OCI-LY1 (cell line): Measurements from ENCODE around the gene AMZ1.

ENCODE experiments used
- H2AFZ ChIP-seq: fragments of 200-600 bp; sonication (generic), shearing (Covaris generic); 2 replicates; pipeline ENCODE4 v1.6.0; 2014; ENCODE audit warnings: antibody characterized with exemption, mild to moderate bottlenecking, low read length
- H3F3A ChIP-seq: fragments of 200-600 bp; sonication (generic), shearing (Covaris generic); 2 replicates; pipeline ENCODE4 v1.6.0; 2014; ENCODE audit warnings: mild to moderate bottlenecking, antibody characterized with exemption, low read length, moderate library complexity; ENCODE audit not compliant: insufficient read depth
- H3K27ac ChIP-seq: fragments of 200-600 bp; sonication (generic); 2 replicates; pipeline ENCODE4 v1.5.1; 2014; ENCODE audit warnings: low read length, mixed run types, mild to moderate bottlenecking, low read depth; ENCODE audit not compliant: poor library complexity, severe bottlenecking
- H3K27me3 ChIP-seq: fragments of 200-600 bp; sonication (generic); 2 replicates; pipeline ENCODE4 v1.6.0; 2014; ENCODE audit warnings: antibody characterized with exemption, mild to moderate bottlenecking, low read length, moderate library complexity; ENCODE audit not compliant: insufficient read depth
- H3K36me3 ChIP-seq: fragments of 200-600 bp; sonication (generic); 2 replicates; pipeline ENCODE4 v1.6.1; 2014; ENCODE audit warnings: mild to moderate bottlenecking, antibody characterized with exemption, low read length, moderate library complexity, mixed read lengths; ENCODE audit not compliant: insufficient read depth
- H3K4me1 ChIP-seq: fragments of 200-600 bp; sonication (generic); 2 replicates; pipeline ENCODE4 v1.5.1; 2014; ENCODE audit warnings: mild to moderate bottlenecking, low read length, moderate library complexity; ENCODE audit not compliant: insufficient read depth, severe bottlenecking
- H3K4me2 ChIP-seq: fragments of 200-600 bp; sonication (generic), shearing (Covaris generic); 2 replicates; pipeline ENCODE4 v1.6.1; 2014; ENCODE audit warnings: low read length
- H3K4me3 ChIP-seq: fragments of 200-600 bp; sonication (generic); 2 replicates; pipeline ENCODE4 v1.5.1; 2014; ENCODE audit warnings: low read length, low read depth, mild to moderate bottlenecking, mixed read lengths; ENCODE audit not compliant: poor library complexity, severe bottlenecking
- H3K79me2 ChIP-seq: fragments of 200-600 bp; shearing (Covaris generic); 2 replicates; pipeline ENCODE4 v1.6.1; 2016; ENCODE audit warnings: mixed run types, low read length, mixed read lengths; ENCODE audit not compliant: insufficient read depth
- H3K9ac ChIP-seq: fragments of 200-600 bp; sonication (generic), shearing (Covaris generic); 2 replicates; pipeline ENCODE4 v1.6.1; 2014; ENCODE audit warnings: mild to moderate bottlenecking, low read length, mixed read lengths
- H3K9me2 ChIP-seq: fragments of 200-600 bp; sonication (generic), shearing (Covaris generic); 2 replicates; pipeline ENCODE4 v1.6.1; 2014; ENCODE audit warnings: low read depth, mild to moderate bottlenecking, low read length, mixed read lengths
- H3K9me3 ChIP-seq: fragments of 200-600 bp; shearing (Covaris generic); 2 replicates; pipeline ENCODE4 v1.6.1; 2014; ENCODE audit warnings: low read length, mixed read lengths
- H4K20me1 ChIP-seq: fragments of 200-600 bp; sonication (generic), shearing (Covaris generic); 2 replicates; pipeline ENCODE4 v1.6.0; 2016; ENCODE audit warnings: mild to moderate bottlenecking, low read length; ENCODE audit not compliant: insufficient read depth
- EZH2 ChIP-seq: fragments of 200-600 bp; sonication (generic), shearing (Covaris generic); IDR thresholded peaks from 2 replicates; pipeline ENCODE4 v1.8.0; 2017; ENCODE audit warnings: borderline replicate concordance, mixed run types, mild to moderate bottlenecking, antibody characterized with exemption, low read length, moderate library complexity, mixed read lengths
- TF ChIP-seq, protein P1 (sequence below): fragments of 200-600 bp; sonication (generic), shearing (Covaris generic); IDR thresholded peaks from 2 replicates; pipeline ENCODE4 v1.5.1; 2017; ENCODE audit warnings: mild to moderate bottlenecking, antibody characterized with exemption, low read length, moderate library complexity, mixed read lengths

Gene AMZ1

GRCh38 chr7:2760098-2760889 is 72.3 kb downstream of the AMZ1 start:
- no peak overlapping the region for H3K27ac ChIP-seq
- H3K9ac ChIP-seq = no peak overlapping the region

DNA sequence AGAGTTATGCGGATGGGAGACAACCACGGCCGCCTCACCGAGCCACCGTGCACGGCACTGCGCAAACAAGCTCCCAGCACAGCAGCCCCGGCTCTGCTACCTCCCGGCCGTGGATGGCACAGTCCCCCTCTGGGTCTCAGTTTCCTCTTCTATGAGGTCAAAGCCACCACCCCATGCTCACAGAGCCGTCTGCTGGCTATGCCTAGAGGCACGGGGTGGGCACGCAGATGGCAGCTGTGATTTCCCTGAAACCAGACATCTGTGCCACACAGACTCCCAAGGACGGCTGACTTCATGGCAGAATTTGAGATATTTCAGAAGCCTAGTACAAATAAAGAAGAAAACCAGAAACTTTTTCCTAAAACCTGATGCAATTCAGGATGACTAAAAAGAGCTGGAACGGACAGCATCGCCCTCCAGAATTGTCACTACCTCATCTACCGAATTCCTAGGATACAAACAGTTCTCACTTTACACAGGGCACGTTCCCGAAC is 73.2 kb downstream of the AMZ1 start:
- Histone ChIP-seq H3K36me3 (no peaks in the 10 kb centered on the region), H3K27me3 (no peaks in the 10 kb centered on the region), H3K4me2 (no peak overlapping the region), H3K27ac (no peak overlapping the region), H2AFZ (no peak overlapping the region), H3K4me1 (no peaks in the 10 kb centered on the region), H3K79me2 (no peaks in the 10 kb centered on the region), H3K9me3 (no peaks in the 10 kb centered on the region), H3F3A (no peaks in the 10 kb centered on the region), H3K4me3 (no peak overlapping the region), H4K20me1 (no peaks in the 10 kb centered on the region), H3K9me2 (no peaks in the 10 kb centered on the region), H3K9ac (no peak overlapping the region)
- TF ChIP-seq, protein P1, sequence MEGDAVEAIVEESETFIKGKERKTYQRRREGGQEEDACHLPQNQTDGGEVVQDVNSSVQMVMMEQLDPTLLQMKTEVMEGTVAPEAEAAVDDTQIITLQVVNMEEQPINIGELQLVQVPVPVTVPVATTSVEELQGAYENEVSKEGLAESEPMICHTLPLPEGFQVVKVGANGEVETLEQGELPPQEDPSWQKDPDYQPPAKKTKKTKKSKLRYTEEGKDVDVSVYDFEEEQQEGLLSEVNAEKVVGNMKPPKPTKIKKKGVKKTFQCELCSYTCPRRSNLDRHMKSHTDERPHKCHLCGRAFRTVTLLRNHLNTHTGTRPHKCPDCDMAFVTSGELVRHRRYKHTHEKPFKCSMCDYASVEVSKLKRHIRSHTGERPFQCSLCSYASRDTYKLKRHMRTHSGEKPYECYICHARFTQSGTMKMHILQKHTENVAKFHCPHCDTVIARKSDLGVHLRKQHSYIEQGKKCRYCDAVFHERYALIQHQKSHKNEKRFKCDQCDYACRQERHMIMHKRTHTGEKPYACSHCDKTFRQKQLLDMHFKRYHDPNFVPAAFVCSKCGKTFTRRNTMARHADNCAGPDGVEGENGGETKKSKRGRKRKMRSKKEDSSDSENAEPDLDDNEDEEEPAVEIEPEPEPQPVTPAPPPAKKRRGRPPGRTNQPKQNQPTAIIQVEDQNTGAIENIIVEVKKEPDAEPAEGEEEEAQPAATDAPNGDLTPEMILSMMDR = no peak
- no peak for TF ChIP-seq EZH2

More at GRCh38 chr7:2760098-2760889, 72.3 kb downstream of the AMZ1 start:
- H2AFZ ChIP-seq = no peak overlapping the region
- H3K9me3 ChIP-seq = 0 out of 2 replicates have a peak, but pooled peaks cover 3% of the 10 kb centered on the region
- no peaks in the 10 kb centered on the region for H3K9me2 ChIP-seq
- H3K36me3 ChIP-seq = no peaks in the 10 kb centered on the region; the same call in 1 of the 2 replicates
- H3K4me1 ChIP-seq = no peaks in the 10 kb centered on the region
- no peaks in the 10 kb centered on the region for H3K79me2 ChIP-seq
- H3K4me3 ChIP-seq = no peak overlapping the region
- H4K20me1 ChIP-seq = no peaks in the 10 kb centered on the region
- H3K27me3 ChIP-seq = no peaks in the 10 kb centered on the region
- H3K4me2 ChIP-seq = no peak overlapping the region
- TF ChIP-seq, protein P1 = 0 out of 2 replicates have a peak, but pooled peaks have one; percentile 5
- TF ChIP-seq EZH2 = no peak
- no peaks in the 10 kb centered on the region for H3F3A ChIP-seq

GRCh38 chr7:2761801-2762497 is 73.9 kb downstream of the AMZ1 start:
- H3K27me3 ChIP-seq = no peaks in the 10 kb centered on the region
- H3K4me1 ChIP-seq = no peaks in the 10 kb centered on the region
- H3K9ac ChIP-seq = no peak overlapping the region
- no peaks in the 10 kb centered on the region for H3K36me3 ChIP-seq
- no peaks in the 10 kb centered on the region for H4K20me1 ChIP-seq
- H3K4me3 ChIP-seq = no peak overlapping the region
- H3K9me2 ChIP-seq = no peaks in the 10 kb centered on the region
- no peaks in the 10 kb centered on the region for H3K9me3 ChIP-seq
- H3K4me2 ChIP-seq = no peak overlapping the region
- no peak overlapping the region for H2AFZ ChIP-seq
- H3K79me2 ChIP-seq = no peaks in the 10 kb centered on the region
- TF ChIP-seq EZH2 = no peak
- TF ChIP-seq, protein P1 = no peak
- no peak overlapping the region for H3K27ac ChIP-seq
- no peaks in the 10 kb centered on the region for H3F3A ChIP-seq
